Uterus (tissue), 2 donors: ENCODE data around the gene FBXW7.

ENCODE experiments used
- POLR2A ChIP-seq, 2 donors: fragments of 450-650 bp; IDR thresholded peaks; one replicate each; pipeline ENCODE4 v1.6.1; 2016; ENCODE audit warnings: antibody characterized with exemption in 2 of 2, mild to moderate bottlenecking in 1 of 2, moderate library complexity in 1 of 2
- TF ChIP-seq, protein P1 (sequence below), 4 experiments: fragments of 200-600 bp in 2 of 4; fragments of 450-650 bp in 2 of 4; sonication (generic) in 2 of 4; IDR thresholded peaks; one replicate each; pipeline ENCODE4 v1.5.1; 2016 to 2019; ENCODE audit warnings: antibody characterized with exemption in 4 of 4, mild to moderate bottlenecking in 2 of 4, moderate library complexity in 1 of 4

DNA sequence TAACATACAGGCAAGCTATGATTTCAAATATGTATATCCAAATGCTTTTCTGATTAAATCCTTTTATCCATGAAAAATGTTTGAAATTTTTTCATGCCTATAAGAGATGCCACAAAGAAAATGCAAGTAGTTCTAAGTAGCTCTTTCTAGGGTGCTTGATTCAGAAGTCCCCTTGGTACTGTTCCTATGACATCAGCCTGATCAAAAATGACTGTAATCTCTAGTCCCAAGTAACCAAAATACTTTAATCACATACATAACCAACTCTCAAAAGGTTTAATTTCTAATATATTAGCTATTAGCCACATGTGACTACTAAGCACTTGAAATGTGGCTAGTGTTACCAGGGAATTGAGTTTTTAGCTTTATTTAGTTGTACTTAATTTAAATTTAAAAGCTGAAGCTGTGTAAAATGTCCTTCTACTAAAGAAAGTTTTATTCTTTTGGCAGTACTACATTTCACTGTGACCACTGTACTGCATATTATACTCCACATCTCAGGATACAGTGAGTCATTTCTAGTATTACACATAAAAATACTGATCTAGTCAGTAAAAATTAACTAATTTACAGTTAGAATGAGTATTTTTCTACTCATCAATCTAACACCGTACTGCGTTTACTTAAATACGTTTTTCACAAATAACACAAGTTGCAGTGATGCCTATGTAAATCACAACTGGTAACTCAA lies 33.9 kb downstream of the FBXW7 start:
- TF ChIP-seq POLR2A (IDR thresholded peaks at IDR 0.05) = no peak
- TF ChIP-seq, protein P1, sequence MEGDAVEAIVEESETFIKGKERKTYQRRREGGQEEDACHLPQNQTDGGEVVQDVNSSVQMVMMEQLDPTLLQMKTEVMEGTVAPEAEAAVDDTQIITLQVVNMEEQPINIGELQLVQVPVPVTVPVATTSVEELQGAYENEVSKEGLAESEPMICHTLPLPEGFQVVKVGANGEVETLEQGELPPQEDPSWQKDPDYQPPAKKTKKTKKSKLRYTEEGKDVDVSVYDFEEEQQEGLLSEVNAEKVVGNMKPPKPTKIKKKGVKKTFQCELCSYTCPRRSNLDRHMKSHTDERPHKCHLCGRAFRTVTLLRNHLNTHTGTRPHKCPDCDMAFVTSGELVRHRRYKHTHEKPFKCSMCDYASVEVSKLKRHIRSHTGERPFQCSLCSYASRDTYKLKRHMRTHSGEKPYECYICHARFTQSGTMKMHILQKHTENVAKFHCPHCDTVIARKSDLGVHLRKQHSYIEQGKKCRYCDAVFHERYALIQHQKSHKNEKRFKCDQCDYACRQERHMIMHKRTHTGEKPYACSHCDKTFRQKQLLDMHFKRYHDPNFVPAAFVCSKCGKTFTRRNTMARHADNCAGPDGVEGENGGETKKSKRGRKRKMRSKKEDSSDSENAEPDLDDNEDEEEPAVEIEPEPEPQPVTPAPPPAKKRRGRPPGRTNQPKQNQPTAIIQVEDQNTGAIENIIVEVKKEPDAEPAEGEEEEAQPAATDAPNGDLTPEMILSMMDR (IDR thresholded peaks at IDR 0.05) = no peak
